ENCODE results near the gene INPP5D. TPM values are rescaled to one million over a fixed set of nuclear protein-coding genes. Genes with fewer than 3 reads are reported as not detected.

Gene INPP5D
- total and polyA plus RNA-seq, 2 of the 13 experiments (the other 11 are each of a cell fraction or from before 2014, with no cell fraction given): 16.7 to 18.0 TPM

DNA sequence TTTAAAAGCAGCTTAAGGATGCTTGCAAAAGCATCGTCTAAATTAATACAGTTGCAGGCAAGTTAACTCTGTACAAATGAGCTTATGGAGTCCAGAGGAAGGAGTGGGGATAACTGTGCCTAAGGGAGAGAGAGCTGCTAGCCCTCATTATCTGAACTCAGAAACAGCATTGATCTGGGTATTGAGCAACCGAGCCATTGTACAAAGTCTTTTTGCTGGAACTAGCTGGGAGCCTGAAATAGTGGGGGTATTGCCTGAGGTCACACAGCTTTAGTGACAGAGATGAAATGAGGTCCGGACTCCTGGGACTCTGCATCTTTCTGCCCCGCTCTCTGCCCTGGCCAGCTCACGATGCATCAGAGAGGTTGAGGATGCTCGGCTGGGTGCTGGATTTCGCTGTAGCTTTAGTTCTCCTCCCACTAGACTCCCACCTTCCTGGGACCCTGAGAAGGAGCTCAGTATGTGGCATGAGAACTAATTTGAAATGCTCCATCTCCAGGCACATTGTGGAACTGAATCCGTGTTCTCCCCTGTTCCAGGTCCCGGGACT is 123.8 kb downstream of the INPP5D start (continued):
- TF ChIP-seq, protein P1, sequence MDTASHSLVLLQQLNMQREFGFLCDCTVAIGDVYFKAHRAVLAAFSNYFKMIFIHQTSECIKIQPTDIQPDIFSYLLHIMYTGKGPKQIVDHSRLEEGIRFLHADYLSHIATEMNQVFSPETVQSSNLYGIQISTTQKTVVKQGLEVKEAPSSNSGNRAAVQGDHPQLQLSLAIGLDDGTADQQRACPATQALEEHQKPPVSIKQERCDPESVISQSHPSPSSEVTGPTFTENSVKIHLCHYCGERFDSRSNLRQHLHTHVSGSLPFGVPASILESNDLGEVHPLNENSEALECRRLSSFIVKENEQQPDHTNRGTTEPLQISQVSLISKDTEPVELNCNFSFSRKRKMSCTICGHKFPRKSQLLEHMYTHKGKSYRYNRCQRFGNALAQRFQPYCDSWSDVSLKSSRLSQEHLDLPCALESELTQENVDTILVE (CRISPR knock-in tag; IDR thresholded peaks at IDR 0.05): no peak
- TF ChIP-seq, protein P2, sequence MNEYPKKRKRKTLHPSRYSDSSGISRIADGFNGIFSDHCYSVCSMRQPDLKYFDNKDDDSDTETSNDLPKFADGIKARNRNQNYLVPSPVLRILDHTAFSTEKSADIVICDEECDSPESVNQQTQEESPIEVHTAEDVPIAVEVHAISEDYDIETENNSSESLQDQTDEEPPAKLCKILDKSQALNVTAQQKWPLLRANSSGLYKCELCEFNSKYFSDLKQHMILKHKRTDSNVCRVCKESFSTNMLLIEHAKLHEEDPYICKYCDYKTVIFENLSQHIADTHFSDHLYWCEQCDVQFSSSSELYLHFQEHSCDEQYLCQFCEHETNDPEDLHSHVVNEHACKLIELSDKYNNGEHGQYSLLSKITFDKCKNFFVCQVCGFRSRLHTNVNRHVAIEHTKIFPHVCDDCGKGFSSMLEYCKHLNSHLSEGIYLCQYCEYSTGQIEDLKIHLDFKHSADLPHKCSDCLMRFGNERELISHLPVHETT (CRISPR knock-in tag; conservative IDR thresholded peaks at IDR 0.05): no peak
- TF ChIP-seq ZNF780A (CRISPR knock-in tag; IDR thresholded peaks at IDR 0.05): no peak
- peak; percentile 50; the same call in 1 of the 2 replicates for TF ChIP-seq SOX5 (CRISPR knock-in tag; IDR thresholded peaks at IDR 0.05; ENCODE audit: borderline replicate concordance)
- peak; percentile 79; the same call in 1 of the 2 replicates for TF ChIP-seq ONECUT2 (CRISPR knock-in tag; IDR thresholded peaks at IDR 0.05)
- 0 out of 2 replicates have a peak, but pooled peaks have one; percentile 45 for TF ChIP-seq ZNF556 (CRISPR knock-in tag; IDR thresholded peaks at IDR 0.05; ENCODE audit: borderline replicate concordance)
- TF ChIP-seq, protein P3, sequence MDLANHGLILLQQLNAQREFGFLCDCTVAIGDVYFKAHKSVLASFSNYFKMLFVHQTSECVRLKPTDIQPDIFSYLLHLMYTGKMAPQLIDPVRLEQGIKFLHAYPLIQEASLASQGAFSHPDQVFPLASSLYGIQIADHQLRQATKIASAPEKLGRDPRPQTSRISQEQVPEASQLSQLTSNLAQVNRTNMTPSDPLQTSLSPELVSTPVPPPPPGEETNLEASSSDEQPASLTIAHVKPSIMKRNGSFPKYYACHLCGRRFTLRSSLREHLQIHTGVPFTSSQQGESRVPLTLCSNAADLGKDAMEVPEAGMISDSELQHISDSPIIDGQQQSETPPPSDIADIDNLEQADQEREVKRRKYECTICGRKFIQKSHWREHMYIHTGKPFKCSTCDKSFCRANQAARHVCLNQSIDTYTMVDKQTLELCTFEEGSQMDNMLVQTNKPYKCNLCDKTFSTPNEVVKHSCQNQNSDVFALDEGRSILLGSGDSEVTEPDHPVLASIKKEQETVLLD (CRISPR knock-in tag; IDR thresholded peaks at IDR 0.05; ENCODE audit: low read depth): no peak
- peak; percentile 11; the same call in 1 of the 2 replicates for TF ChIP-seq CREM (IDR thresholded peaks at IDR 0.05)
- no peak for TF ChIP-seq CREM (CRISPR knock-in tag; IDR thresholded peaks at IDR 0.05)
- no peak for TF ChIP-seq ZNF251 (CRISPR knock-in tag; IDR thresholded peaks at IDR 0.05)
- TF ChIP-seq TSC22D2 (CRISPR knock-in tag; IDR thresholded peaks at IDR 0.05; ENCODE audit: borderline replicate concordance): no peak
- TF ChIP-seq ZMYM2 (CRISPR knock-in tag; IDR thresholded peaks at IDR 0.05): no peak
- peak; percentile 17; the same call in 1 of the 2 replicates for TF ChIP-seq TCF7 (IDR thresholded peaks at IDR 0.05; ENCODE audit: low read depth)
- no peak for TF ChIP-seq SIX4 (CRISPR knock-in tag; IDR thresholded peaks at IDR 0.05)
- TF ChIP-seq RXRA (CRISPR knock-in tag; IDR thresholded peaks at IDR 0.05): no peak
- TF ChIP-seq, protein P4, sequence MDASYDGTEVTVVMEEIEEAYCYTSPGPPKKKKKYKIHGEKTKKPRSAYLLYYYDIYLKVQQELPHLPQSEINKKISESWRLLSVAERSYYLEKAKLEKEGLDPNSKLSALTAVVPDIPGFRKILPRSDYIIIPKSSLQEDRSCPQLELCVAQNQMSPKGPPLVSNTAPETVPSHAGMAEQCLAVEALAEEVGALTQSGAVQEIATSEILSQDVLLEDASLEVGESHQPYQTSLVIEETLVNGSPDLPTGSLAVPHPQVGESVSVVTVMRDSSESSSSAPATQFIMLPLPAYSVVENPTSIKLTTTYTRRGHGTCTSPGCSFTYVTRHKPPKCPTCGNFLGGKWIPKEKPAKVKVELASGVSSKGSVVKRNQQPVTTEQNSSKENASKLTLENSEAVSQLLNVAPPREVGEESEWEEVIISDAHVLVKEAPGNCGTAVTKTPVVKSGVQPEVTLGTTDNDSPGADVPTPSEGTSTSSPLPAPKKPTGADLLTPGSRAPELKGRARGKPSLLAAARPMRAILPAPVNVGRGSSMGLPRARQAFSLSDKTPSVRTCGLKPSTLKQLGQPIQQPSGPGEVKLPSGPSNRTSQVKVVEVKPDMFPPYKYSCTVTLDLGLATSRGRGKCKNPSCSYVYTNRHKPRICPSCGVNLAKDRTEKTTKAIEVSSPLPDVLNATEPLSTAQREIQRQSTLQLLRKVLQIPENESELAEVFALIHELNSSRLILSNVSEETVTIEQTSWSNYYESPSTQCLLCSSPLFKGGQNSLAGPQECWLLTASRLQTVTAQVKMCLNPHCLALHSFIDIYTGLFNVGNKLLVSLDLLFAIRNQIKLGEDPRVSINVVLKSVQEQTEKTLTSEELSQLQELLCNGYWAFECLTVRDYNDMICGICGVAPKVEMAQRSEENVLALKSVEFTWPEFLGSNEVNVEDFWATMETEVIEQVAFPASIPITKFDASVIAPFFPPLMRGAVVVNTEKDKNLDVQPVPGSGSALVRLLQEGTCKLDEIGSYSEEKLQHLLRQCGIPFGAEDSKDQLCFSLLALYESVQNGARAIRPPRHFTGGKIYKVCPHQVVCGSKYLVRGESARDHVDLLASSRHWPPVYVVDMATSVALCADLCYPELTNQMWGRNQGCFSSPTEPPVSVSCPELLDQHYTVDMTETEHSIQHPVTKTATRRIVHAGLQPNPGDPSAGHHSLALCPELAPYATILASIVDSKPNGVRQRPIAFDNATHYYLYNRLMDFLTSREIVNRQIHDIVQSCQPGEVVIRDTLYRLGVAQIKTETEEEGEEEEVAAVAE (CRISPR knock-in tag; IDR thresholded peaks at IDR 0.05; ENCODE audit: borderline replicate concordance): no peak
- TF ChIP-seq MAZ (IDR thresholded peaks at IDR 0.05; ENCODE audit: borderline replicate concordance, low read depth, low read length): no peak
- peak; percentile 52; the same call in 1 of the 2 replicates for TF ChIP-seq MAZ (CRISPR knock-in tag; IDR thresholded peaks at IDR 0.05; ENCODE audit: low read depth)
- TF ChIP-seq SALL1 (CRISPR knock-in tag; IDR thresholded peaks at IDR 0.05): peak; percentile 46
- TF ChIP-seq SOX6 (IDR thresholded peaks at IDR 0.05): no peak
- TF ChIP-seq SOX6 (CRISPR knock-in tag; IDR thresholded peaks at IDR 0.05): peak; percentile 78
- no peak for TF ChIP-seq ZNF772 (CRISPR knock-in tag; IDR thresholded peaks at IDR 0.05)
- peak; percentile 94 for TF ChIP-seq CEBPG (CRISPR knock-in tag; IDR thresholded peaks at IDR 0.05)
- TF ChIP-seq ZNF768 (CRISPR knock-in tag; IDR thresholded peaks at IDR 0.05): peak; percentile 45; the same call in 1 of the 2 replicates
- TF ChIP-seq MIXL1 (CRISPR knock-in tag; IDR thresholded peaks at IDR 0.05): peak; percentile 70; the same call in 1 of the 2 replicates
- no peak; the same call in 1 of the 2 replicates for TF ChIP-seq ZNF225 (CRISPR knock-in tag; IDR thresholded peaks at IDR 0.05)
